GM23338 (cell line): ENCODE data around the gene MRPL52. TPM values are rescaled to one million over a fixed set of nuclear protein-coding genes. Genes with fewer than 3 reads are reported as not detected.

Experiments used
- ATAC-seq: fragments of 200-7000 bp; cut with Tn5 transposase; 3 replicates; pipeline ENCODE4 v1.9.1; 2020
- DNase-seq: peaks from one replicate; pipeline ENCODE4 v3.0.0-alpha.2; 2015; ENCODE audit warnings: low spot score
- H2AFZ ChIP-seq: fragments of 200-600 bp; sonication (generic); 2 replicates; pipeline ENCODE4 v1.8.0; 2016; ENCODE audit warnings: antibody characterized with exemption, mild to moderate bottlenecking, moderate library complexity
- H3F3A ChIP-seq: fragments of 200-600 bp; sonication (generic); replicated peaks from 2 replicates; pipeline ENCODE4 v1.8.0; 2017; ENCODE audit warnings: antibody characterized with exemption, mixed run types, low read depth
- H3K27ac ChIP-seq: fragments of 200-600 bp; sonication (generic); 2 replicates; pipeline ENCODE4 v1.6.1; 2016; ENCODE audit warnings: low read depth
- H3K27me3 ChIP-seq: fragments of 200-600 bp; sonication (generic); 2 replicates; pipeline ENCODE4 v1.8.0; 2016; ENCODE audit warnings: mild to moderate bottlenecking, mixed run types, moderate library complexity; ENCODE audit not compliant: insufficient read depth
- H3K36me3 ChIP-seq: fragments of 200-600 bp; sonication (generic); 2 replicates; pipeline ENCODE4 v1.8.0; 2016; ENCODE audit warnings: mild to moderate bottlenecking; ENCODE audit not compliant: insufficient read depth
- H3K4me1 ChIP-seq: fragments of 200-600 bp; sonication (generic); 2 replicates; pipeline ENCODE4 v1.8.0; 2016; ENCODE audit warnings: mild to moderate bottlenecking, moderate library complexity; ENCODE audit not compliant: insufficient read depth
- H3K4me2 ChIP-seq: fragments of 200-600 bp; sonication (generic); 2 replicates; pipeline ENCODE4 v1.7.1; 2017; ENCODE audit warnings: mixed run types
- H3K4me3 ChIP-seq: fragments of 200-600 bp; sonication (generic); 2 replicates; pipeline ENCODE4 v1.6.1; 2016; ENCODE audit warnings: mixed run types
- H3K79me2 ChIP-seq: fragments of 200-600 bp; sonication (generic); replicated peaks from 2 replicates; pipeline ENCODE4 v1.8.0; 2017; ENCODE audit warnings: mild to moderate bottlenecking; ENCODE audit not compliant: insufficient read depth
- H3K9me2 ChIP-seq: fragments of 200-600 bp; sonication (generic); 2 replicates; pipeline ENCODE4 v1.8.0; 2017; ENCODE audit not compliant: insufficient read depth
- H4K20me1 ChIP-seq: fragments of 200-600 bp; sonication (generic); replicated peaks from 2 replicates; pipeline ENCODE4 v1.8.0; 2017; ENCODE audit warnings: mild to moderate bottlenecking; ENCODE audit not compliant: insufficient read depth
- H3K27ac Mint-ChIP-seq: 2 replicates; pipeline ENCODE4 v1.8.0; 2020; ENCODE audit warnings: inconsistent platforms, mild to moderate bottlenecking, moderate library complexity, mixed read lengths
- H3K27me3 Mint-ChIP-seq: 3 replicates; pipeline ENCODE4 v1.8.0; 2022; ENCODE audit warnings: low read depth, mild to moderate bottlenecking, moderate library complexity, mixed read lengths, inconsistent platforms; ENCODE audit not compliant: insufficient read depth, poor library complexity
- H3K36me3 Mint-ChIP-seq: 3 replicates; pipeline ENCODE4 v1.8.0; 2021; ENCODE audit warnings: low read depth, mild to moderate bottlenecking, inconsistent platforms, moderate library complexity, mixed read lengths
- H3K4me1 Mint-ChIP-seq: 3 replicates; pipeline ENCODE4 v1.8.0; 2020; ENCODE audit warnings: mild to moderate bottlenecking, inconsistent platforms, mixed read lengths
- H3K4me3 Mint-ChIP-seq: 3 replicates; pipeline ENCODE4 v1.8.0; 2021; ENCODE audit warnings: moderate library complexity, mild to moderate bottlenecking, inconsistent platforms, mixed read lengths
- H3K9me3 Mint-ChIP-seq: 3 replicates; pipeline ENCODE4 v1.8.0; 2020; ENCODE audit warnings: moderate library complexity, mild to moderate bottlenecking, inconsistent platforms, mixed read lengths
- CREB1 ChIP-seq: fragments of 250-450 bp; sonication (Bioruptor Pico); IDR thresholded peaks from 2 replicates; pipeline ENCODE4 v1.5.0; 2020; ENCODE audit warnings: low read depth, mild to moderate bottlenecking, moderate library complexity
- EZH2 ChIP-seq: fragments of 200-600 bp; sonication (generic); IDR thresholded peaks from one replicate; pipeline ENCODE4 v1.8.0; 2017; ENCODE audit warnings: antibody characterized with exemption, mild to moderate bottlenecking, low read depth; ENCODE audit not compliant: unreplicated experiment
- EZH2phosphoT487 ChIP-seq: fragments of 200-600 bp; sonication (generic); IDR thresholded peaks from one replicate; pipeline ENCODE4 v1.8.1; 2018; ENCODE audit warnings: antibody characterized with exemption; ENCODE audit not compliant: unreplicated experiment
- JUNB ChIP-seq: IDR thresholded peaks from one replicate; pipeline ENCODE4 v1.6.1; 2016; ENCODE audit warnings: antibody characterized with exemption; ENCODE audit not compliant: unreplicated experiment
- NANOG ChIP-seq: IDR thresholded peaks from 2 replicates; pipeline ENCODE4 v1.6.1; 2016; ENCODE audit warnings: antibody characterized with exemption, borderline replicate concordance
- POLR2AphosphoS5 ChIP-seq: IDR thresholded peaks from 2 replicates; pipeline ENCODE4 v1.6.1; 2016; ENCODE audit warnings: antibody characterized with exemption, low read depth
- STAT1 ChIP-seq: IDR thresholded peaks from one replicate; pipeline ENCODE4 v1.6.1; 2016; ENCODE audit warnings: antibody characterized with exemption; ENCODE audit not compliant: unreplicated experiment
- ZNF114 ChIP-seq: fragments of 250-450 bp; sonication (Bioruptor Pico); IDR thresholded peaks from 2 replicates; pipeline ENCODE4 v1.5.0; 2020; ENCODE audit warnings: mild to moderate bottlenecking, moderate library complexity
- ZNF331 ChIP-seq: fragments of 250-450 bp; sonication (Bioruptor Pico); IDR thresholded peaks from 2 replicates; pipeline ENCODE4 v1.5.0; 2020; ENCODE audit warnings: low read depth, mild to moderate bottlenecking, moderate library complexity
- polyA plus RNA-seq: library from polyadenylated mRNA; unstranded; fragments of >200 nt; fragmentation: Nextera tagmentation; extraction: Ambion mirVana; gene quantifications from 2 replicates; pipeline ENCODE4 v1.2.1, GENCODE V29; 2016
- total RNA-seq: library from RNA; depleted of rRNA; stranded (reverse); fragments of >200 nt; shearing (Covaris generic); gene quantifications from 2 replicates; pipeline ENCODE4 v1.2.3, GENCODE V29; 2014
- TF ChIP-seq, protein P1 (sequence below): fragments of 250-450 bp; sonication (Bioruptor Pico); IDR thresholded peaks from 2 replicates; pipeline ENCODE4 v1.5.0; 2020; ENCODE audit warnings: mild to moderate bottlenecking, moderate library complexity
- TF ChIP-seq, protein P2 (sequence below), 2 experiments: fragments of 200-600 bp in 1 of 2; sonication (generic) in 1 of 2; conservative IDR thresholded peaks; 2 replicates each; pipeline versions ENCODE4 v1.5.1 to v1.6.1; 2016 to 2017; ENCODE audit warnings: antibody characterized with exemption in 2 of 2, low read depth in 2 of 2, mild to moderate bottlenecking in 2 of 2, moderate library complexity in 1 of 2
- TF ChIP-seq, protein P3 (sequence below): IDR thresholded peaks from 2 replicates; pipeline ENCODE4 v1.6.1; 2016; ENCODE audit warnings: antibody characterized with exemption
- TF ChIP-seq, protein P4 (sequence below): IDR thresholded peaks from one replicate; pipeline ENCODE4 v1.6.1; 2018; ENCODE audit warnings: antibody characterized with exemption; ENCODE audit not compliant: unreplicated experiment

Gene MRPL52
- total and polyA plus RNA-seq, 2 experiments from 2014 or later: 131 to 617 TPM

DNA sequence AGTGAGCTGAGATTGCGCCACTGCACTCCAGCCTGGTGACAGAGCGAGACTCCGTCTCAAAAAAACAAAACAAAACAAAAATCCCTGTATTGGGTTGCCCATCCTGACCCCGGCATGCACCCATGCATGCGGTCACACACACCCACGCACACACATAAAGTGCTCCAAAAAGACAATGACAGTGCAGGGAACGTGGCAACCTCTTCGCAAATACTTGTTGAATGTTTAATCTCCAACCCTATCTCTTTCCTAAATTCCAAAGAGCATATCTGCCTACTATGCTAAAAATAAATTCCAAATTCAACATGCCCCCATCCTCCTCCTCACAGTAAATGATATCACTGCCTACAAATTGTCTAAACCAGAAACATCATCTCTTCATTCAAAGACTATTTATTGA, 28.0 kb upstream of the MRPL52 start:
- Mint-ChIP-seq H3K27me3 (peaks cover 10% of the 10 kb centered on the region), H3K4me3 (no peak overlapping the region), H3K27ac (no peak overlapping the region), H3K4me1 (peaks cover 11% of the 10 kb centered on the region), H3K9me3 (no peaks in the 10 kb centered on the region), H3K36me3 (no peaks in the 10 kb centered on the region)
- no peak for ATAC-seq
- no peaks in the 10 kb centered on the region; the same call in 1 of the 2 replicates for H3F3A ChIP-seq
- no peak overlapping the region for H3K4me3 ChIP-seq
- no peak overlapping the region for H2AFZ ChIP-seq
- H3K4me2 ChIP-seq: no peak overlapping the region
- no peaks in the 10 kb centered on the region for H3K36me3 ChIP-seq
- H3K9me2 ChIP-seq: peaks cover 5% of the 10 kb centered on the region; the same call in 1 of the 2 replicates
- DNase-seq: no peak
- H3K27ac ChIP-seq: no peak overlapping the region
- no peaks in the 10 kb centered on the region for H3K79me2 ChIP-seq
- H3K27me3 ChIP-seq: no peaks in the 10 kb centered on the region
- TF ChIP-seq JUNB (no peak), CREB1 (no peak), ZNF331 (CRISPR knock-in tag) (no peak), POLR2AphosphoS5 (no peak), STAT1 (no peak), NANOG (no peak), EZH2 (no peak), ZNF114 (CRISPR knock-in tag) (no peak), EZH2phosphoT487 (no peak)
- TF ChIP-seq, protein P1, sequence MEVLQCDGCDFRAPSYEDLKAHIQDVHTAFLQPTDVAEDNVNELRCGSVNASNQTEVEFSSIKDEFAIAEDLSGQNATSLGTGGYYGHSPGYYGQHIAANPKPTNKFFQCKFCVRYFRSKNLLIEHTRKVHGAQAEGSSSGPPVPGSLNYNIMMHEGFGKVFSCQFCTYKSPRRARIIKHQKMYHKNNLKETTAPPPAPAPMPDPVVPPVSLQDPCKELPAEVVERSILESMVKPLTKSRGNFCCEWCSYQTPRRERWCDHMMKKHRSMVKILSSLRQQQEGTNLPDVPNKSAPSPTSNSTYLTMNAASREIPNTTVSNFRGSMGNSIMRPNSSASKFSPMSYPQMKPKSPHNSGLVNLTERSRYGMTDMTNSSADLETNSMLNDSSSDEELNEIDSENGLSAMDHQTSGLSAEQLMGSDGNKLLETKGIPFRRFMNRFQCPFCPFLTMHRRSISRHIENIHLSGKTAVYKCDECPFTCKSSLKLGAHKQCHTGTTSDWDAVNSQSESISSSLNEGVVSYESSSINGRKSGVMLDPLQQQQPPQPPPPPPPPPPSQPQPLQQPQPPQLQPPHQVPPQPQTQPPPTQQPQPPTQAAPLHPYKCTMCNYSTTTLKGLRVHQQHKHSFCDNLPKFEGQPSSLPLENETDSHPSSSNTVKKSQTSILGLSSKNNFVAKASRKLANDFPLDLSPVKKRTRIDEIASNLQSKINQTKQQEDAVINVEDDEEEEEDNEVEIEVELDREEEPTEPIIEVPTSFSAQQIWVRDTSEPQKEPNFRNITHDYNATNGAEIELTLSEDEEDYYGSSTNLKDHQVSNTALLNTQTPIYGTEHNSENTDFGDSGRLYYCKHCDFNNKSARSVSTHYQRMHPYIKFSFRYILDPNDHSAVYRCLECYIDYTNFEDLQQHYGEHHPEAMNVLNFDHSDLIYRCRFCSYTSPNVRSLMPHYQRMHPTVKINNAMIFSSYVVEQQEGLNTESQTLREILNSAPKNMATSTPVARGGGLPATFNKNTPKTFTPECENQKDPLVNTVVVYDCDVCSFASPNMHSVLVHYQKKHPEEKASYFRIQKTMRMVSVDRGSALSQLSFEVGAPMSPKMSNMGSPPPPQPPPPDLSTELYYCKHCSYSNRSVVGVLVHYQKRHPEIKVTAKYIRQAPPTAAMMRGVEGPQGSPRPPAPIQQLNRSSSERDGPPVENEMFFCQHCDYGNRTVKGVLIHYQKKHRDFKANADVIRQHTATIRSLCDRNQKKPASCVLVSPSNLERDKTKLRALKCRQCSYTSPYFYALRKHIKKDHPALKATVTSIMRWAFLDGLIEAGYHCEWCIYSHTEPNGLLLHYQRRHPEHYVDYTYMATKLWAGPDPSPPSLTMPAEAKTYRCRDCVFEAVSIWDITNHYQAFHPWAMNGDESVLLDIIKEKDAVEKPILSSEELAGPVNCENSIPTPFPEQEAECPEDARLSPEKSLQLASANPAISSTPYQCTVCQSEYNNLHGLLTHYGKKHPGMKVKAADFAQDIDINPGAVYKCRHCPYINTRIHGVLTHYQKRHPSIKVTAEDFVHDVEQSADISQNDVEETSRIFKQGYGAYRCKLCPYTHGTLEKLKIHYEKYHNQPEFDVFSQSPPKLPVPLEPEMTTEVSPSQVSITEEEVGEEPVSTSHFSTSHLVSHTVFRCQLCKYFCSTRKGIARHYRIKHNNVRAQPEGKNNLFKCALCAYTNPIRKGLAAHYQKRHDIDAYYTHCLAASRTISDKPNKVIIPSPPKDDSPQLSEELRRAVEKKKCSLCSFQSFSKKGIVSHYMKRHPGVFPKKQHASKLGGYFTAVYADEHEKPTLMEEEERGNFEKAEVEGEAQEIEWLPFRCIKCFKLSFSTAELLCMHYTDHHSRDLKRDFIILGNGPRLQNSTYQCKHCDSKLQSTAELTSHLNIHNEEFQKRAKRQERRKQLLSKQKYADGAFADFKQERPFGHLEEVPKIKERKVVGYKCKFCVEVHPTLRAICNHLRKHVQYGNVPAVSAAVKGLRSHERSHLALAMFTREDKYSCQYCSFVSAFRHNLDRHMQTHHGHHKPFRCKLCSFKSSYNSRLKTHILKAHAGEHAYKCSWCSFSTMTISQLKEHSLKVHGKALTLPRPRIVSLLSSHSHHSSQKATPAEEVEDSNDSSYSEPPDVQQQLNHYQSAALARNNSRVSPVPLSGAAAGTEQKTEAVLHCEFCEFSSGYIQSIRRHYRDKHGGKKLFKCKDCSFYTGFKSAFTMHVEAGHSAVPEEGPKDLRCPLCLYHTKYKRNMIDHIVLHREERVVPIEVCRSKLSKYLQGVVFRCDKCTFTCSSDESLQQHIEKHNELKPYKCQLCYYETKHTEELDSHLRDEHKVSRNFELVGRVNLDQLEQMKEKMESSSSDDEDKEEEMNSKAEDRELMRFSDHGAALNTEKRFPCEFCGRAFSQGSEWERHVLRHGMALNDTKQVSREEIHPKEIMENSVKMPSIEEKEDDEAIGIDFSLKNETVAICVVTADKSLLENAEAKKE (CRISPR knock-in tag): no peak
- TF ChIP-seq, protein P2, sequence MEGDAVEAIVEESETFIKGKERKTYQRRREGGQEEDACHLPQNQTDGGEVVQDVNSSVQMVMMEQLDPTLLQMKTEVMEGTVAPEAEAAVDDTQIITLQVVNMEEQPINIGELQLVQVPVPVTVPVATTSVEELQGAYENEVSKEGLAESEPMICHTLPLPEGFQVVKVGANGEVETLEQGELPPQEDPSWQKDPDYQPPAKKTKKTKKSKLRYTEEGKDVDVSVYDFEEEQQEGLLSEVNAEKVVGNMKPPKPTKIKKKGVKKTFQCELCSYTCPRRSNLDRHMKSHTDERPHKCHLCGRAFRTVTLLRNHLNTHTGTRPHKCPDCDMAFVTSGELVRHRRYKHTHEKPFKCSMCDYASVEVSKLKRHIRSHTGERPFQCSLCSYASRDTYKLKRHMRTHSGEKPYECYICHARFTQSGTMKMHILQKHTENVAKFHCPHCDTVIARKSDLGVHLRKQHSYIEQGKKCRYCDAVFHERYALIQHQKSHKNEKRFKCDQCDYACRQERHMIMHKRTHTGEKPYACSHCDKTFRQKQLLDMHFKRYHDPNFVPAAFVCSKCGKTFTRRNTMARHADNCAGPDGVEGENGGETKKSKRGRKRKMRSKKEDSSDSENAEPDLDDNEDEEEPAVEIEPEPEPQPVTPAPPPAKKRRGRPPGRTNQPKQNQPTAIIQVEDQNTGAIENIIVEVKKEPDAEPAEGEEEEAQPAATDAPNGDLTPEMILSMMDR (conservative IDR thresholded peaks at IDR 0.05; ENCODE audit: low read depth in 2 of 2): no peak
- TF ChIP-seq, protein P3, sequence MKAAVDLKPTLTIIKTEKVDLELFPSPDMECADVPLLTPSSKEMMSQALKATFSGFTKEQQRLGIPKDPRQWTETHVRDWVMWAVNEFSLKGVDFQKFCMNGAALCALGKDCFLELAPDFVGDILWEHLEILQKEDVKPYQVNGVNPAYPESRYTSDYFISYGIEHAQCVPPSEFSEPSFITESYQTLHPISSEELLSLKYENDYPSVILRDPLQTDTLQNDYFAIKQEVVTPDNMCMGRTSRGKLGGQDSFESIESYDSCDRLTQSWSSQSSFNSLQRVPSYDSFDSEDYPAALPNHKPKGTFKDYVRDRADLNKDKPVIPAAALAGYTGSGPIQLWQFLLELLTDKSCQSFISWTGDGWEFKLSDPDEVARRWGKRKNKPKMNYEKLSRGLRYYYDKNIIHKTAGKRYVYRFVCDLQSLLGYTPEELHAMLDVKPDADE: no peak
- TF ChIP-seq, protein P4, sequence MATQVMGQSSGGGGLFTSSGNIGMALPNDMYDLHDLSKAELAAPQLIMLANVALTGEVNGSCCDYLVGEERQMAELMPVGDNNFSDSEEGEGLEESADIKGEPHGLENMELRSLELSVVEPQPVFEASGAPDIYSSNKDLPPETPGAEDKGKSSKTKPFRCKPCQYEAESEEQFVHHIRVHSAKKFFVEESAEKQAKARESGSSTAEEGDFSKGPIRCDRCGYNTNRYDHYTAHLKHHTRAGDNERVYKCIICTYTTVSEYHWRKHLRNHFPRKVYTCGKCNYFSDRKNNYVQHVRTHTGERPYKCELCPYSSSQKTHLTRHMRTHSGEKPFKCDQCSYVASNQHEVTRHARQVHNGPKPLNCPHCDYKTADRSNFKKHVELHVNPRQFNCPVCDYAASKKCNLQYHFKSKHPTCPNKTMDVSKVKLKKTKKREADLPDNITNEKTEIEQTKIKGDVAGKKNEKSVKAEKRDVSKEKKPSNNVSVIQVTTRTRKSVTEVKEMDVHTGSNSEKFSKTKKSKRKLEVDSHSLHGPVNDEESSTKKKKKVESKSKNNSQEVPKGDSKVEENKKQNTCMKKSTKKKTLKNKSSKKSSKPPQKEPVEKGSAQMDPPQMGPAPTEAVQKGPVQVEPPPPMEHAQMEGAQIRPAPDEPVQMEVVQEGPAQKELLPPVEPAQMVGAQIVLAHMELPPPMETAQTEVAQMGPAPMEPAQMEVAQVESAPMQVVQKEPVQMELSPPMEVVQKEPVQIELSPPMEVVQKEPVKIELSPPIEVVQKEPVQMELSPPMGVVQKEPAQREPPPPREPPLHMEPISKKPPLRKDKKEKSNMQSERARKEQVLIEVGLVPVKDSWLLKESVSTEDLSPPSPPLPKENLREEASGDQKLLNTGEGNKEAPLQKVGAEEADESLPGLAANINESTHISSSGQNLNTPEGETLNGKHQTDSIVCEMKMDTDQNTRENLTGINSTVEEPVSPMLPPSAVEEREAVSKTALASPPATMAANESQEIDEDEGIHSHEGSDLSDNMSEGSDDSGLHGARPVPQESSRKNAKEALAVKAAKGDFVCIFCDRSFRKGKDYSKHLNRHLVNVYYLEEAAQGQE: no peak
- peaks cover 10% of the 10 kb centered on the region for H3K4me1 ChIP-seq
- H4K20me1 ChIP-seq: no peaks in the 10 kb centered on the region
